ENCODE measurements around the gene CD151. TPM values are rescaled to one million over a fixed set of nuclear protein-coding genes. Genes with fewer than 3 reads are reported as not detected.

Gene CD151
- polyA plus RNA-seq, 1 donor (not counting 4 experiments of a cell fraction or from before 2014, with no cell fraction given) = 434 TPM

GRCh38 chr11:803770-804598, 28.8 kb upstream of the CD151 start:
- Histone ChIP-seq H3K27me3 (ENCODE audit: control insufficient read depth, extremely low read depth, insufficient read depth, low read length) (no peaks in the 10 kb centered on the region), H4K20me1 (ENCODE audit: control insufficient read depth, extremely low read depth, insufficient read depth, low read length) (no peaks in the 10 kb centered on the region), H3K4me3 (ENCODE audit: control insufficient read depth in 2 of 3, extremely low read depth in 1 of 3, insufficient read depth in 2 of 3, low read depth in 1 of 3, low read length in 3 of 3) (peak overlapping the region; percentile 47 to 73 (median 72)), H3K4me1 (ENCODE audit: control insufficient read depth, extremely low read depth, insufficient read depth, low read length) (peaks cover 20% of the 10 kb centered on the region), H3K79me2 (ENCODE audit: control insufficient read depth, insufficient read depth, low read length) (peaks cover 8% of the 10 kb centered on the region), H3K9ac (ENCODE audit: control insufficient read depth, extremely low read depth, insufficient read depth, low read length) (peak overlapping the region; percentile 61), H3K9me1 (ENCODE audit: control insufficient read depth, extremely low read depth, insufficient read depth, low read length) (no peaks in the 10 kb centered on the region), H3K4me2 (ENCODE audit: control insufficient read depth, extremely low read depth, insufficient read depth, low read depth, low read length) (peak overlapping the region; percentile 95), H2AFZ (ENCODE audit: control insufficient read depth, low read length) (peak overlapping the region; percentile 36), H3K36me3 (ENCODE audit: control insufficient read depth in 2 of 2, extremely low read depth in 1 of 2, insufficient read depth in 2 of 2, low read length in 2 of 2) (peaks cover 0 to 17% of the 10 kb centered on the region in 2 experiments), H3K9me3 (ENCODE audit: control insufficient read depth, low read depth, low read length) (no peaks in the 10 kb centered on the region), H3K27ac (ENCODE audit: control insufficient read depth, insufficient read depth, low read length) (no peak overlapping the region)
- FAIRE-seq = no peak
- TF ChIP-seq CTCF (optimal IDR thresholded peaks at IDR 0.05 in 1 of 3, IDR thresholded peaks at IDR 0.05 in 1 of 3, conservative IDR thresholded peaks at IDR 0.05 in 1 of 3; ENCODE audit: extremely low read depth in 1 of 3, insufficient read depth in 2 of 3, low read length in 3 of 3) (no peak), EZH2 (IDR thresholded peaks at IDR 0.05; ENCODE audit: low read length) (no peak)
- DNase-seq (ENCODE audit: low read depth, low spot score) = no peak
- dilution Hi-C loops (cut with MboI; ENCODE audit: extremely low pct_ligation_motif_present, low sequenced_read_pairs) = no loop called here

- Histone ChIP-seq H2AFZ (ENCODE audit: control insufficient read depth, low read length) (peak overlapping the region; percentile 36), H3K4me1 (ENCODE audit: control insufficient read depth, extremely low read depth, insufficient read depth, low read length) (peaks cover 20% of the 10 kb centered on the region), H3K4me2 (ENCODE audit: control insufficient read depth, extremely low read depth, insufficient read depth, low read depth, low read length) (peak overlapping the region; percentile 95), H3K36me3 (ENCODE audit: control insufficient read depth in 2 of 2, extremely low read depth in 1 of 2, insufficient read depth in 2 of 2, low read length in 2 of 2) (peaks cover 0 to 13% of the 10 kb centered on the region in 2 experiments), H4K20me1 (ENCODE audit: control insufficient read depth, extremely low read depth, insufficient read depth, low read length) (no peaks in the 10 kb centered on the region), H3K27ac (ENCODE audit: control insufficient read depth, insufficient read depth, low read length) (no peak overlapping the region), H3K9me1 (ENCODE audit: control insufficient read depth, extremely low read depth, insufficient read depth, low read length) (no peaks in the 10 kb centered on the region), H3K9me3 (ENCODE audit: control insufficient read depth, low read depth, low read length) (no peaks in the 10 kb centered on the region), H3K79me2 (ENCODE audit: control insufficient read depth, insufficient read depth, low read length) (peaks cover 11% of the 10 kb centered on the region), H3K9ac (ENCODE audit: control insufficient read depth, extremely low read depth, insufficient read depth, low read length) (peak overlapping the region; percentile 61), H3K4me3 (ENCODE audit: control insufficient read depth in 2 of 3, extremely low read depth in 1 of 3, insufficient read depth in 2 of 3, low read depth in 1 of 3, low read length in 3 of 3) (peak overlapping the region; percentile 47 to 73 (median 72)), H3K27me3 (ENCODE audit: control insufficient read depth, extremely low read depth, insufficient read depth, low read length) (no peaks in the 10 kb centered on the region)
- no peak for TF ChIP-seq CTCF (optimal IDR thresholded peaks at IDR 0.05 in 1 of 3, IDR thresholded peaks at IDR 0.05 in 1 of 3, conservative IDR thresholded peaks at IDR 0.05 in 1 of 3; ENCODE audit: extremely low read depth in 1 of 3, insufficient read depth in 2 of 3, low read length in 3 of 3)
- no peak for TF ChIP-seq EZH2 (IDR thresholded peaks at IDR 0.05; ENCODE audit: low read length)
- no peak for DNase-seq (ENCODE audit: low read depth, low spot score)
- no peak for FAIRE-seq
- dilution Hi-C loops (cut with MboI; ENCODE audit: extremely low pct_ligation_motif_present, low sequenced_read_pairs) = no loop called here
Observed at GRCh38 chr11:804599-804964, 28.2 kb upstream of the CD151 start.
